HG03066 (cell line): ENCODE results near the gene RNU5D-1.
"Not testable (repeated sequence)": the region's sequence is repeated elsewhere in the genome, so short reads cannot be mapped to it uniquely, and the experiment has no call there.

Experiments used
- ATAC-seq: cut with Tn5 transposase; IDR thresholded peaks from one replicate; pipeline ENCODE4 v1.9.1; 2021; ENCODE audit warnings: low read depth; ENCODE audit not compliant: unreplicated experiment

Gene RNU5D-1

DNA sequence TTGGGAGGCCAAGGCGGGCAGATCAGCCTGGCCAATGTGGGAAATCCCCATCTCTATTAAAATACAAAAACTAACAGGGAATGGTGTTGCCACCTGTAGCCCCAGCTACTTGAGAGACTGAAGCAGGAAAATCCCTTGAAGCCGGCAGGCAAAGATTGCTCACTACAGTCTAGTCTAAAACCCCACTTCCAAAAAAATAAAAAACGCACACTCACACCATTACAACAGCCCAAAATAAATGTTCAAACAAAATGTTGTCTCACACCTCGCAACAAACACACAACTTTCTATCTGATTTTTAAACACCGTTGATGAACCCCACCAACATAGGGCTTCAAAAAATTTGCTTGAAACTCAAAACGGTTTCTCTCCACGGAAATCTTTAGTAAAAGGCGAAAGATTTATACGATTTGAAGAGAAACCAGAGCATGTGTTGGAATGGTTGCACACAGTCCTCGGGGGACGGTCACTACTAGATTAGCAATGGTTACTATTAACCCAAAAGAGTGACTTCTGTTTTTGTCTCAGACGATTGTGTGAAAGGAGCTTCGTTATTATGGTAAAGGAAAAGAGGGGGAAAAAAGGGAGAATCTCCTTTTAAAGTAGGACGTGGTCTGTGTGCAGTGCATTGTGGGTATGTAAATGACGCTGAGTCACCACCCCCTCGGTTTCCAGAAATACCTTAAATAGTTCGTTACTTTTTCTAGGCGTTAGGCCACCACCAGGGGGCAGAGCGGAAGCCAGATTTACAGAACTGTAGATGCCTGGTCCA lies at the start of gene RNU5D-1:
Gene RNU5D-1 (minus strand): TSS at position 430 of the 772 bp plus-strand sequence.
- ATAC-seq, result peak; percentile 59

DNA sequence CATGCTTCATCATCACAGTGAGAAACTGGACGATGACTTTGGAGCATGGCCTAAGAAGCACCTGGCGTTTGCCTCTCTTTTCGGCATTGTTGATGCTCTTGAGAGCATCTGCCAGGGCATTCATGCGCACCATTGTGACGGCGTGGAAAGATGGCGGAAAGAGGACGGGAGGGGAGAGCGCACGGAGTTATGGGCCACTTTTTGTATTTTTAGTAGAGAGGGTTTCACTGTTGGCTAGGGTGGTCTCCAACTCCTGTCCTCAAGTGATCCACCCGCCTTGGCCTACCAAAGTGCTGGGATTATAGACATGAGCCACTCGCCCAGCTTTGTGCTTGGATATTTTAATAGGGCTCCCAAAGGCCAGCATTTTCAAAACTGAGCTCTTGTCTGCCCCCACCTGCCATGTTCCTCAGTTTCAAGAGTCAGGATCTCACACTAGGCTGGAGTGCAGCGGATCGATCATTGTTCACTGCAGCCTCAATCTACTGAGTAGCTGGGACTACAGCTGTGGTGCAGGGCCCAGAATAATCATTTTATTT lies 49.7 kb upstream of the RNU5D-1 start:
- ATAC-seq, result no peak

- ATAC-seq, result no peak
Observed at GRCh38 chr1:44778705-44779576, 48.0 kb upstream of the RNU5D-1 start.

GRCh38 chr1:44777969-44778635 lies 47.1 kb upstream of the RNU5D-1 start:
- no peak for ATAC-seq

- no peak for ATAC-seq
Observed at GRCh38 chr1:44777547-44777946, 46.6 kb upstream of the RNU5D-1 start.

DNA sequence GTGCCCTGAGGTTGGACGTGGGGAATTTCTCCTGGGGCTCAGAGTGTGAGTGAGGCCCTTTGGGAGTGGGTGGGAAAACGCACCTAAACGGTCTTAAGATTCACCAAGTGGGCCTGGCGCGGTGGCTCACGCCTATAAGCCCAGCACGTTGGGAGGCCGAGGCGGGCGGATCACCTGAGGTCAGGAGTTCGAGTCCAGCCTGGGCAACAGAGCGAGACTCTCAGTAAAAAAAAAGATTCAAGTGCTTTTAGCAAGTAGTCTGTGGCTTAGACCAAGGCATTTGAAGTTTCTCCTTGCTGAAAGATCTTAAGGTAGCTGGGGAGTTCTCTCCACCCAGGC lies 45.7 kb upstream of the RNU5D-1 start:
- no peak for ATAC-seq

DNA sequence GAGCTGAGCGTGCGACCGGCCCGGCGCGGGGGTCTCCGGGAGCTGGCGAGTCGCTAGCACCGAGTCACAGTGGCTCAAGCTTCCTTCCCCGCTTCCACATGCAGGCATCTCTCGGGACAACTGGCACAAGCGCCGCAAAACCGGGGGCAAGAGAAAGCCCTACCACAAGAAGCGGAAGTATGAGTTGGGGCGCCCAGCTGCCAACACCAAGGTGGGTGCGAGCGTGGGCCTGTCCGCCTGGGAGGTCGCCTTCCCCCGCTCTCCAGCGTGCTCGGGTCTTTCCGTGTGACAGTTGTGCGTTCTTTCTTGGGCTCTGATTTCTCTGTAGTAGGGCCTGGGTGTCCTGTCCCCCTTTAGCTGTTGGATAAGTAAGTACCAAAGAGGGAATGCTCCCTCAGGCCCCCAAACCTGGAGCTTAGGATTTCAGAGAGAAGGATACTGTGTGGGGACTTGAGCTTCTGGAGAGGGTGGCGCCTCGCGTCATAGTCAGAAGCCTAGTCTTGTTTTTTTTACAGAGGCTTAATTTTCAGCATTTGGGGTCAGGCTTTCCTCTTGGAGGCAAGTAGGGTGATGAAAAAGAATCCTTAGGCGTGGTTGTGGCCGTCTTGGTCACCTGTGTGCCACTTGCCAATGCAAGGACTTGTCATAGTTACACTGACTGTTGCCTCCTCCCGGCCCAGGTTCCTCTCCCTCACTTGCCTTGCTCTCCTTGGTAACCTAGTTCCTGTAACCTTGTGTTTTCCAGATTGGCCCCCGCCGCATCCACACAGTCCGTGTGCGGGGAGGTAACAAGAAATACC lies 45.2 kb upstream of the RNU5D-1 start:
- ATAC-seq, result peak; percentile 15

GRCh38 chr1:44775078-44775929 lies 44.3 kb upstream of the RNU5D-1 start, which contains the start of gene RPS8:
Gene RPS8, plus strand, starts transcription at chr1:44775540. Its CDS starts 57 bp downstream, at chr1:44775597.
- peak; percentile 71 for ATAC-seq

DNA sequence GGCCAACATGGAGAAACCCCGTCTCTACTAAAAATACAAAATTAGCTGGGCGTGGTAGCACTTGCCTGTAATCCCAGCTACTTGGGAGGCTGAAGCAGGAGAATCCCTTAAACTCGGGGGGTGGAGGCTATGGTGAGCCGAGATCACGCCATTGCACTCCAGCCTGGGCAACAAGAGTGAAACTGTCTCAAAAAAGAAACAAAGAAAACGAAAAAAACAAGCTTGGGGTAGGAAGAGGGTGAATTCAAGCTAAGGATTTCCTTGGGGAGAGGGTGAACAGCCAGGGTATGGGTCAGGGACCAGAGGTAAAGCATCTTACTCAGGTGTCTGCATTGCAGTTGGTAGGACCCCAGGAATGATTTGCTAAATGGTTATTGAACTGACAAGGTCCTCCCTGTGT lies 35.5 kb upstream of the RNU5D-1 start:
- ATAC-seq, result not testable (repeated sequence)

- ATAC-seq, result no peak
Observed at GRCh38 chr1:44760876-44761275, 29.9 kb upstream of the RNU5D-1 start.

- no peak for ATAC-seq
Observed at GRCh38 chr1:44759077-44759476, 28.1 kb upstream of the RNU5D-1 start.

GRCh38 chr1:44757420-44757819 lies 26.4 kb upstream of the RNU5D-1 start:
- no peak for ATAC-seq

DNA sequence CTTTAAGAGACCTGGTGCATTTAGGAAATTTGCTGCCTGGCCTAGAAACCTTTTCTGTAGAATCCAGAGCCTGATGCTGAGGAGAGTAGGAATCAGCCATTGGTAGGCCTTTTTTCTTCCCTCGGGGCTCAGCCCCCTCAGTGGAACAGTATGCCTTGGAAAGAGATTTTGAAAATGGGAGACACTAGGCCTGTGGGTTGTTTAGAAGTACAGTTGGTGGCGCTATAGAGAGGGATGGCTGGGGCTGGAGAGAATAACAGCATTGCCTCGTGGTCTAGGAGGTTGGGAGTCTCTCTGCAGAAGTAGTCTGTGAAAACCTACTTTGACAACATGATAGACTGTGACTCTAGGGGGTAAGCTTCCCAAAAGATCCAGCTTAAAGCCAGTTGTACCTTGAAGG lies 16.9 kb upstream of the RNU5D-1 start:
- no peak for ATAC-seq

- no peak for ATAC-seq
Observed at GRCh38 chr1:44743211-44743610, 12.2 kb upstream of the RNU5D-1 start.

DNA sequence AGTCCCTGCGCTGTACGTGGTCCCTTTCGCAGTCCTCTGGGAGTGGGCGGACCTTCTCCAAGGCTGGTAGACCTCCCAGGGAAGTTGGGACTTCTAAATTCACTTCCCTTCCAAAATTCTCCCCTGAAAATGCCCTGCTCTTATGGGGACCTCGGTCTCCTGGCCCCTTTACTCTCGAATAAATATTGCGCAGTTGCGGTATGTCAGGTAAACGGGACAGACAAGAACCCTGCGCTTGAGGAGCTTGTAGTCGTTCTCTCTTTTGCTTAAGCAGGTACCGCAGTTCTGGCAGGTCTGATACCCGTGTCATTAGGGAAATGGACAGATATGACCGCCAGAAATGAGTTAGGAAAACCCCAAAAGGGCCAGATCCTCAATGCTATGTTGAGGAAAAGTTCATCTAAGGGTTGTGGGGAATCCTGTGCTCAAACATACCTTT lies 9.2 kb upstream of the RNU5D-1 start:
- ATAC-seq, result no peak

DNA sequence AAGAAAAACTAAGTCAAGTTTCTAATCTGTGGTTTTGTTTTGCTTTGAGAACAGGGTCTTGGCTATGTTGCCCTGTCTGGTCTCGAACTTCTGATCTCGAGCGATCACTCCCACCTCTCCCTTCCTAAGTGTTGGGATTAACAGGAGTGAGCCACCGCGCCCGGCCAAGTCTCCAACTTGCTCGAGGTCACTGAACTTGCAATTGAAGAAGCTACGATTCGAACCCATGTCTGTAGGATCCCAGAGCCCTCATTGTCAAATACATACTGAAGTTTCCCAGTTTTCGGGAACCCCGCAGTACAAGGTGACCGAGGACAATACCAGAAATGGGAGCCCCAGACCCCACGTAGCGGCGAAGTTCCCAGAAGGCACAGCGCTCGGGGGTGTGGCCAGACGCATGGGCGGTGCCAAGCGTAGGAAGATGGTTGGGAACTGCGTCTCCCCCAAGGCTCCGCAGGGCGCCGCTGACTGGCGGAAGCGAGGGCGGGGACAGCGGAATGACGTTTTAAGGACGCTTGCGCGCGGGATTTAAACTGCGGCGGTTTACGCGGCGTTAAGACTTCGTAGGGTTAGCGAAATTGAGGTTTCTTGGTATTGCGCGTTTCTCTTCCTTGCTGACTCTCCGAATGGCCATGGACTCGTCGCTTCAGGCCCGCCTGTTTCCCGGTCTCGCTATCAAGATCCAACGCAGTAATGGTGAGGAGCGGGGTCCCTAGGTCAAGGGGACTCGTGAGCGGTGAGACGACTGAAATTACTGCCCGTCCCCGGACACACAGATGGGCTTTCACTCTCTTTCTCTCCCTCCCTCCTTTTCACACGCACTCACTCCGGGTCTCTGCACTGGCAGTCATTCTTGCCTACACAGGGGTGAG lies 8.6 kb upstream of the RNU5D-1 start, which contains the start of gene KIF2C:
Gene KIF2C (plus strand): TSS at position 531 of the 872 bp plus-strand sequence. CDS start 96 bp downstream, at position 627.
- peak; percentile 98 for ATAC-seq

DNA sequence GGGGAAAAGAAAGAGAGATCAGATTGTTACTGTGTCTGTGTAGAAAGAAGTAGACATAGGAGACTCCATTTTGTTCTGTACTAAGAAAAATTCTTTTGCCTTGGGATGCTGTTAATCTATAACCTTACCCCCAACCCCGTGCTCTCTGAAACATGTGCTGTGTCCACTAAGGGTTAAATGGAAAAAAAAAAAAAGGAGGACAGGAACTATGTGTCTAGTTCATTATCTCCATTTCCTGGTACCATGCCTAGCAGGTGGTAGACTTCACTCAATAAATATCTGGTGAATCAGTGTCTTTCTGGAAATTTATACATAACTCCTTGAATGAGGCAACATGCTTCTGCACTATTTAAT lies 8.0 kb upstream of the RNU5D-1 start:
- ATAC-seq, result not testable (repeated sequence)

DNA sequence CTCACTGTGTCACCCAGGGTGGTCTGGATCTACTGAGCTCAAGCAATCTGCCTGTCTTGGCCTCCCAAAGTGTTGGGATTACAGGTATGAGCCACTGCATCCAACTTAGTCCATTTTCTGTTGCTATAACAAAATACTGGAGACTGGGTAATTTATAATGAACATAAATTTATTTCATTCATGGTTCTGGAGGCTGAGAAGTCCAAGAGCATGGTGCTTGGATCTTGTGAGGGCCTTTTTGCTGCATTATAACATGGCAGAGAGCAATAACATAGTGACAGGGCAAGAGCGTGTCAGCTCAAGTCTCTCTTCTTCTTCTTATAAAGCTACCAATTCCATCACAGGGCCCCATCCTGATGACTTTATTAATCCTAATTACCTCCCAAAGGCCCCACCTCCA lies 5.0 kb upstream of the RNU5D-1 start:
- no peak for ATAC-seq
